NT2/D1 (cell line): ENCODE results near the gene VTI1A.

Experiments
- DNase-seq: peaks from one replicate; pipeline ENCODE4 v3.0.0-alpha.2; 2011; ENCODE audit warnings: low read depth, low spot score
- H3K27me3 ChIP-seq: 2 replicates; pipeline ENCODE4 v1.6.0; 2011; ENCODE audit warnings: mild to moderate bottlenecking; ENCODE audit not compliant: insufficient read length, insufficient read depth
- H3K36me3 ChIP-seq: 2 replicates; pipeline ENCODE4 v1.6.1; 2011; ENCODE audit warnings: mild to moderate bottlenecking, low read length, mixed read lengths; ENCODE audit not compliant: insufficient read depth, insufficient read length
- H3K4me1 ChIP-seq: 2 replicates; pipeline ENCODE4 v1.5.1; 2011; ENCODE audit not compliant: insufficient read depth, insufficient read length
- H3K4me3 ChIP-seq: 2 replicates; pipeline ENCODE4 v1.5.1; 2011; ENCODE audit warnings: low read depth; ENCODE audit not compliant: insufficient read length
- H3K9ac ChIP-seq: 2 replicates; pipeline ENCODE4 v1.6.0; 2011; ENCODE audit warnings: low read depth; ENCODE audit not compliant: insufficient read length
- H3K9me3 ChIP-seq: 2 replicates; pipeline ENCODE4 v1.5.1; 2011; ENCODE audit warnings: mild to moderate bottlenecking, low read length; ENCODE audit not compliant: insufficient read depth
- SUZ12 ChIP-seq: IDR thresholded peaks from 2 replicates; pipeline ENCODE4 v1.6.1; 2011; ENCODE audit not compliant: insufficient read length, insufficient read depth; ENCODE audit errors: extremely low read depth
- YY1 ChIP-seq: IDR thresholded peaks from 2 replicates; pipeline ENCODE4 v1.6.1; 2011; ENCODE audit not compliant: insufficient read length, insufficient read depth
- ZNF274 ChIP-seq: IDR thresholded peaks from 2 replicates; pipeline ENCODE4 v1.6.1; 2011; ENCODE audit warnings: mild to moderate bottlenecking, low read depth, low read length

The VTI1A gene

DNA sequence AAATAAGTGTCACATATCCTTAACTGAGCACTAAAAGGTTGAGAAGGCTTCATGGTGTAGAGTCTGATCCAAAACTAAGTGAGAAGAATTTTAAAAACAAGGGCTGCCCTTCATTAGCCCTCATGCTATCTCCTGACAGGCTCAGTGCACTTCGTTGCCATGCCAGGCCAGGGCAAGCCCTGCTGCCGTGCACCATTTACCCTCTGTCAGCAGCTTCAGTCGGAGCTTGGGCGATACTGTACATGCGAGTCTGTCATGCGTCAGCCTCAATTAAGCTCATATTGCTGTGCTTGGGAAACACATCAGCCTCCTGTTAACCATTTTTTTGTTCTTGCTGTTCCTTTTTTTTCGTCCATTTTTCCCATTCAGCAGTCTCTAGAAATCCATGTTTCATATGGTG, 166.6 kb downstream of the VTI1A start:
- TF ChIP-seq ZNF274 (no peak), YY1 (no peak), SUZ12 (no peak)
- no peaks in the 10 kb centered on the region for H3K36me3 ChIP-seq
- H3K4me3 ChIP-seq, result no peak overlapping the region
- no peak for DNase-seq
- H3K9ac ChIP-seq, result no peak overlapping the region
- H3K4me1 ChIP-seq, result no peaks in the 10 kb centered on the region
- peaks cover 17% of the 10 kb centered on the region; the same call in 1 of the 2 replicates for H3K9me3 ChIP-seq
- no peaks in the 10 kb centered on the region for H3K27me3 ChIP-seq

DNA sequence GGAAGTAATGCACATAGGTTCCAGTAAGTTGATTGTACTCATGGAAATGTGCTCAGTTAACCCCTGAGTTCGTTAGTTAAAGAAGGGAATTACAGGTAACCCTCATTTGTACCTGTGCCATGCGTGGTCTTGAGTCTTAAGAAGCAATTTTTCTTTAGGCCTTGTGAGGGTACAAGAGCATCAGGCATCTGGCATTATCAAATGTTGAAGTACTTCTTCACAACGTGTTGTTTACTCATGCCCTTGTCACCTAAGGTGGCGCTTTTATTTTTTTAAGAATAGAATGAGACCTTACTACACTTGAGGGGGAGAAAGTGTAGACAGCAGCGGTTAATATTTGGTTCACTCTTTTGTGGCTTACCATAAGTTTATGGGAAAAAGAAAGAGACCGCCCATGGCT, 167.1 kb downstream of the VTI1A start:
- Histone ChIP-seq H3K9ac (no peak overlapping the region), H3K4me3 (no peak overlapping the region), H3K36me3 (no peaks in the 10 kb centered on the region), H3K4me1 (no peaks in the 10 kb centered on the region), H3K9me3 (peaks cover 17% of the 10 kb centered on the region; the same call in 1 of the 2 replicates), H3K27me3 (no peaks in the 10 kb centered on the region)
- TF ChIP-seq ZNF274 (no peak), YY1 (no peak), SUZ12 (no peak)
- no peak for DNase-seq

DNA sequence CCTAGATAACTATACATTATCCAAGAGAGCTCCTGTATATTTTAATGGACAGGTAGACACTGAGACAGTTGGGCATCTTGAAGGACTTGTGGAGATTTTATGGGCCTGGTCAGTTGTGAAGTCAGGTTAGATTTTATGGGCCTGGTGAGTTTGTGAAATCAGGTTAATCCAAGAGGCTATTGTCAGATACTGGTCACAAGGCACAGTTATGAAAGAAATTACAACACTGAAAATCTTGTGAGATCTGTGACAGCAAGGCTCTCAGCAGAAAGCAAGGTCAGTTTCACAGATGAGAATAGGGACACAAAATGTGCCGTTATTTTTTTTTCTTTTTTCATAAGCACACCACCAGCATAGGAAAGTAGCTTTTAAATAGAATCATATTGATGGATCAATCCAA, 167.6 kb downstream of the VTI1A start:
- H3K9me3 ChIP-seq, result peaks cover 17% of the 10 kb centered on the region; the same call in 1 of the 2 replicates
- no peak for DNase-seq
- H3K27me3 ChIP-seq, result no peaks in the 10 kb centered on the region
- TF ChIP-seq YY1 (no peak), ZNF274 (no peak), SUZ12 (no peak)
- no peak overlapping the region for H3K9ac ChIP-seq
- H3K36me3 ChIP-seq, result no peaks in the 10 kb centered on the region
- no peak overlapping the region for H3K4me3 ChIP-seq
- H3K4me1 ChIP-seq, result no peaks in the 10 kb centered on the region

DNA sequence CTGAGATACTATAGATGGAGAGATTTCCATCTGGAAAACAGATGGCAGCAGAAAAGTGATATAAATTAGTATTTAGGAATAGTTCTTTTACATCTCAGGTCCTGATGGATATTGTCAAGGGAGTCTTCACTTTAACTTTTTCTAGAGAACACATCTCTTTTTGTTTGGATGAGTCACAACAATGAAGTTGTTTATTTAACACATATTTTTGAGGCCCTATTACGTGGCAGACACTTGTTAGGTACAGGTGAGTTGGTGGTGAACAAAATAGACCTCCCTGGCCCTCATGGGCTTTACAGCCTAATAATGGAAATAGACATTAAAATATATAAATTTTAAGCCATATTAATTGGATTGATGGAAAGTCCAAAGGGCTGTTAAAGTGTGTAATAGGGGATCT, 168.3 kb downstream of the VTI1A start:
- Histone ChIP-seq H3K4me3 (no peak overlapping the region), H3K4me1 (no peaks in the 10 kb centered on the region), H3K9ac (no peak overlapping the region), H3K9me3 (peaks cover 17% of the 10 kb centered on the region; the same call in 1 of the 2 replicates), H3K36me3 (no peaks in the 10 kb centered on the region), H3K27me3 (no peaks in the 10 kb centered on the region)
- no peak for DNase-seq
- TF ChIP-seq YY1 (no peak), SUZ12 (no peak), ZNF274 (no peak)

DNA sequence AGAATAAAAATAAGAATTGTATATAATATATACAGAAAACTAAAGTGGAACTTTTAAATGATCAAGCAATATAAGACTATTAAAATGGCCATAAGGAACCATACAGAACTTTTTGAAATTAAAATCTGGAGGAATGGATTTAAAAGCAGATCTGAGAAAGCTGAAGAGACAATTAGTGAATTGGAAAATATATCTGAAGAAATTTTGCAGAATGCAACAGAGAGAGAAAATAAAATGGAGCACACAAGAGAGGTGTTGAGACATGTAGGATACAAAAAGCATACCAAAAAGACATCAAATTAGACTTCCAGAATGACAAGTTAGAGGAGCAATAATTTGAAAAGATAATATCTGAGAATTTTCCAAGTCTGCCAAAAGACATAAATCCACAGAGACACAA, 169.6 kb downstream of the VTI1A start:
- H3K9me3 ChIP-seq, result peaks cover 17% of the 10 kb centered on the region; the same call in 1 of the 2 replicates
- H3K36me3 ChIP-seq, result no peaks in the 10 kb centered on the region
- H3K4me1 ChIP-seq, result no peaks in the 10 kb centered on the region
- TF ChIP-seq YY1 (no peak), SUZ12 (no peak), ZNF274 (no peak)
- DNase-seq, result no peak
- no peaks in the 10 kb centered on the region for H3K27me3 ChIP-seq
- no peak overlapping the region for H3K4me3 ChIP-seq
- H3K9ac ChIP-seq, result no peak overlapping the region

DNA sequence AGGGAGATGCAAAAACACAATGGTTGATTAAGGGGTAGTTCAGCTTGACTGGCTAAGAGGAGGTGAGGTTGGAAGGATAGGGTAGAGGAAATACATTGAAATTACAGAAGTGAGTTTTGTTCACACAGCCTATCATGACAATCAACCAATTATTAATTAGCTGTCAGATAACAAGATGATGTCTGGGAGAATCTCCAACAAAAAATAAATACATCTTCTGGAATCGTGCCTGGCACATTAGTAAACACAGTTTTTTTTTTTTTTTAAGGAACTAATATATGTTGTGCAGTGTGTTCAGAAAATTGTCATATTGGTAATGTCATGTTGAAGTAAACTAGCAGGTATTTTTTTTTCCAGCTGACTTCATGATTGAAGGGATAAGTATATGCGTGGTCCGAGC, 171.8 kb downstream of the VTI1A start:
- no peak for DNase-seq
- H3K36me3 ChIP-seq, result no peaks in the 10 kb centered on the region
- H3K4me1 ChIP-seq, result no peaks in the 10 kb centered on the region
- H3K9ac ChIP-seq, result no peak overlapping the region
- H3K27me3 ChIP-seq, result no peaks in the 10 kb centered on the region
- peaks cover 17% of the 10 kb centered on the region; the same call in 1 of the 2 replicates for H3K9me3 ChIP-seq
- no peak overlapping the region for H3K4me3 ChIP-seq
- TF ChIP-seq ZNF274, result no peak
- no peak for TF ChIP-seq YY1
- no peak for TF ChIP-seq SUZ12

DNA sequence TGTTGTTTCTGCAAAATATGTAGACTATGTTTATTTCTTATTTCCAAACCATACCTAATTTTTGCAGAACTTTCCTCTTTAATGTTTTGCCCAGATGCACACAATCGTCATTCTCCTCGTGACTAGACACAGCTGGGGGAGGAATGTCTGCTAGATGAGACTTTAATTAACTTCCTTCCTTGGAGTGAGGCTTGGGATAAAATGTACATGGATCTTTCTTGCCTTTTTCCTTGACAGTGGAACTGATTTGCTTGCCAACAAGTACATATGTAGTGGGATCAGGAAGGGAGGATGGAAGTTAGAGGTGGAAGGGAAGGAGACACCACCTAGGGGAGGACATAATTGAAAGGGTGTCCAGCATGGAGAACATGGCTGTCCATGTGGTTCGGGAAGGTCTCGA, 172.5 kb downstream of the VTI1A start:
- DNase-seq, result no peak
- Histone ChIP-seq H3K9ac (no peak overlapping the region), H3K4me3 (no peak overlapping the region), H3K9me3 (peaks cover 17% of the 10 kb centered on the region; the same call in 1 of the 2 replicates), H3K36me3 (no peaks in the 10 kb centered on the region), H3K4me1 (no peaks in the 10 kb centered on the region), H3K27me3 (no peaks in the 10 kb centered on the region)
- TF ChIP-seq YY1 (no peak), ZNF274 (no peak), SUZ12 (no peak)

DNA sequence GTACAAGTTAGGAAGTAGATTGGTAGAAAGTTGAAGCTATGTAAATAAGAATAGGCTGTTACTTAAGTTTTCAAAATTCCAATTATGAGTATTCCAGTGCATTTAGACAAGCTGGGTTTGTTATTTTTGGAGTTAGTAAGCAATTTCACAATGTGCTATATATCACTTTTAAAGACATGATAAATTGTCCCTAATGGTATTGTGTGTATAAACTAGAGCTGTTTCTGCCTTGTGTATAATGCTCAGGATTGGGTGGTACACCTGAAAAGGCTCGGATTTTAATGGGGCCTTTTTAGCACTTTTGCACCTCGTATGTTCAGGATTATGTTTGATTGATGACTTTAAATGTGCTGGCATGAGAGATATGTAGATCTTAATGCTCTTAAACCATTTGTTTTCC, 175.8 kb downstream of the VTI1A start:
- H3K36me3 ChIP-seq, result no peaks in the 10 kb centered on the region
- TF ChIP-seq SUZ12, result no peak
- no peak for TF ChIP-seq YY1
- TF ChIP-seq ZNF274, result no peak
- no peak overlapping the region for H3K9ac ChIP-seq
- no peak overlapping the region for H3K4me3 ChIP-seq
- H3K9me3 ChIP-seq, result no peaks in the 10 kb centered on the region
- H3K4me1 ChIP-seq, result no peaks in the 10 kb centered on the region
- no peaks in the 10 kb centered on the region for H3K27me3 ChIP-seq
- no peak for DNase-seq
